ENCODE data around the gene KCNC1. TPM values are rescaled to one million over a fixed set of nuclear protein-coding genes. Genes with fewer than 3 reads are reported as not detected.

The KCNC1 gene
- total and polyA plus RNA-seq, 2 of the 13 experiments (the other 11 are each of a cell fraction or from before 2014, with no cell fraction given), result 0.01 to 0.04 TPM

GRCh38 chr11:17770048-17770652, 35.6 kb downstream of the KCNC1 start (continued):
- TF ChIP-seq ZNF609 (CRISPR knock-in tag; IDR thresholded peaks at IDR 0.05; ENCODE audit: borderline replicate concordance) (peak; percentile 99), ZNF343 (CRISPR knock-in tag; IDR thresholded peaks at IDR 0.05) (peak; percentile 84), ZBTB1 (CRISPR knock-in tag; IDR thresholded peaks at IDR 0.05; ENCODE audit: borderline replicate concordance) (no peak), NFIC (IDR thresholded peaks at IDR 0.05; ENCODE audit: low read length) (peak; percentile 99), ZSCAN9 (CRISPR knock-in tag; IDR thresholded peaks at IDR 0.05; ENCODE audit: borderline replicate concordance) (peak; percentile 85), ZUFSP (CRISPR knock-in tag; IDR thresholded peaks at IDR 0.05; ENCODE audit: borderline replicate concordance) (no peak), ZFX (CRISPR knock-in tag; IDR thresholded peaks at IDR 0.05; ENCODE audit: low read depth) (peak; percentile 71), HDAC6 (IDR thresholded peaks at IDR 0.05; ENCODE audit: low read depth, low read length) (no peak), SMC3 (IDR thresholded peaks at IDR 0.05; ENCODE audit: low read length) (no peak), MTA1 (CRISPR knock-in tag; IDR thresholded peaks at IDR 0.05; ENCODE audit: borderline replicate concordance) (peak; percentile 100), HNRNPUL1 (IDR thresholded peaks at IDR 0.05; ENCODE audit: low read depth, low read length) (no peak), ZFY (CRISPR knock-in tag; IDR thresholded peaks at IDR 0.05) (peak; percentile 39; the same call in 1 of the 2 replicates), SRSF4 (IDR thresholded peaks at IDR 0.05; ENCODE audit: low read depth, low read length, poor library complexity, severe bottlenecking) (no peak), ZNF407 (CRISPR knock-in tag; IDR thresholded peaks at IDR 0.05; ENCODE audit: not compliant biosample characterization) (no peak), ZNF674 (CRISPR knock-in tag; IDR thresholded peaks at IDR 0.05; ENCODE audit: low read depth) (no peak)

All from HepG2 (cell line).